Measurements from ENCODE around the gene CELA2A.

DNA sequence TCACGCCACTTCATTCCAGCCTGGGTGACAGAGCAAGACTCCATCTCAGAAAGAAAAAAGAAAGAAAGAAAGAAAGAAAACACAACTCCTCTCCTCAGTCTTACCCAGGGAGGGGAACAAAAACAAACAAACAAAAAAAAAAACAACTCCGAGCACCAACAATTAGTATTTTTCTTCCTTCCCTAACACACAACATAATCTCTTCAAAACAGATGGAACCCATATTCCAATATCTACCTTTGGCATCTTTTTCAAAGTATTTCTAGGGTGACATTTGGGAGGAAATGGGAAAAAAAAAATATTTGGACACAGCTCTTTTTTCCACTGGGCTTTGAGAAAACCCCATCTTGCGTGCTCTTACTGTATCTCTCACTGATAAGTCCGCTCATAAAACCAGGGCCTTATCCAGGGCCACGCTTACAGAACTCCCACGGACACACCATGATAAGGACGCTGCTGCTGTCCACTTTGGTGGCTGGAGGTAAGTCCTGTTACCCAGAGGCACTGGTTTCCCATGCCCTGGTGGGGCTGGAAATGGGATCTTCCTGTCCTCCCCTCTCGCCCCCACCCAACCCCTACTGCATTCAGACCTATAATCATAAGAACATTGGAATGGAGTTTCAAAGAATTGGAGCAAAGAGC is at the start of gene CELA2A:
- TF ChIP-seq CTCF (conservative IDR thresholded peaks at IDR 0.05; ENCODE audit: low read depth, low read length), result no peak
- TF ChIP-seq EZH2 (IDR thresholded peaks at IDR 0.05; ENCODE audit: borderline replicate concordance, low read depth, low read length, poor library complexity, severe bottlenecking), result no peak

All from A673 (cell line).